HepG2 (cell line): ENCODE measurements around the gene FAM20C. TPM values are rescaled to one million over a fixed set of nuclear protein-coding genes. Genes with fewer than 3 reads are reported as not detected.

ENCODE experiments used
- ATAC-seq: fragments of 200-7000 bp; cut with Tn5 transposase; 3 replicates; pipeline ENCODE4 v1.9.1; 2020; ENCODE audit warnings: mild to moderate bottlenecking, moderate library complexity
- BruUV-seq: library from RNA; stranded (reverse); fragments of 400-500 nt; replicated peaks from 2 replicates; lab custom pipeline; 2021; lab: Mats Ljungman, UMichigan
- CTCF ChIA-PET: fragments of 300-600 bp; formaldehyde crosslinking; extraction: SDS; loops from one replicate; lab custom pipeline; 2021; ENCODE audit warnings: low total read pairs, inconsistent platforms, low intra/inter-chr PET ratio; lab: Yijun Ruan, JAX
- POLR2A ChIA-PET: fragments of 350-600 bp; sonication (Branson Sonifier 250); formaldehyde crosslinking; loops from one replicate; lab custom pipeline; 2020; ENCODE audit warnings: antibody characterized with exemption, inconsistent platforms; lab: Yijun Ruan, JAX
- DNase-seq: peaks from one replicate; pipeline ENCODE4 v3.0.0-alpha.2; 2015; ENCODE audit warnings: low spot score
- FAIRE-seq: peaks from 3 replicates; lab custom pipeline; 2011; peaks lifted over from hg19 to GRCh38; lab: Jason Lieb, UNC
- H2AFZ ChIP-seq: one replicate; pipeline ENCODE4 v1.6.1; 2011; ENCODE audit warnings: low read length, inconsistent platforms
- H3K27ac ChIP-seq: fragments of 300-600 bp; 3 replicates; pipeline ENCODE4 v1.8.0; 2011; ENCODE audit warnings: mixed run types, mild to moderate bottlenecking, mixed read lengths, low read length, inconsistent platforms; ENCODE audit not compliant: insufficient read depth; ENCODE audit errors: extremely low read length
- H3K27me3 ChIP-seq, 2 experiments: fragments of 200-600 bp in 1 of 2; 2 replicates in 1 of 2; 3 replicates in 1 of 2; pipeline versions ENCODE4 v1.6.0 to v1.8.0; 2011; ENCODE audit warnings: low read length in 2 of 2, mild to moderate bottlenecking in 2 of 2, moderate library complexity in 2 of 2, inconsistent platforms in 1 of 2; ENCODE audit not compliant: insufficient read depth in 2 of 2, control insufficient read depth in 1 of 2
- H3K36me3 ChIP-seq, 2 experiments: fragments of 200-600 bp in 1 of 2; replicated peaks in 1 of 2; 2 replicates in 1 of 2; 3 replicates in 1 of 2; pipeline versions ENCODE4 v1.5.1 to v1.8.0; 2011; ENCODE audit warnings: low read length in 2 of 2, inconsistent platforms in 1 of 2; ENCODE audit not compliant: insufficient read depth in 2 of 2, control insufficient read depth in 1 of 2
- H3K4me1 ChIP-seq: 2 replicates; pipeline ENCODE4 v1.5.1; 2012; ENCODE audit warnings: low read length, inconsistent platforms; ENCODE audit not compliant: insufficient read depth
- H3K4me2 ChIP-seq: 2 replicates; pipeline ENCODE4 v1.6.0; 2011; ENCODE audit warnings: low read depth, low read length, inconsistent platforms
- H3K4me3 ChIP-seq, 3 experiments: fragments of 200-600 bp in 1 of 3; sonication (generic), shearing (Covaris generic) in 1 of 3; replicated peaks in 1 of 3; 2 replicates each; pipeline ENCODE4 v1.5.1; 2011 to 2016; ENCODE audit warnings: low read length in 3 of 3, inconsistent platforms in 2 of 3, low read depth in 2 of 3, mild to moderate bottlenecking in 2 of 3, control low read depth in 1 of 3, mixed read lengths in 1 of 3; ENCODE audit not compliant: insufficient read depth in 1 of 3
- H3K79me2 ChIP-seq: one replicate; pipeline ENCODE4 v1.6.1; 2011; ENCODE audit warnings: low read length, inconsistent platforms; ENCODE audit not compliant: insufficient read depth
- H3K9ac ChIP-seq: 2 replicates; pipeline ENCODE4 v1.6.0; 2011; ENCODE audit warnings: mild to moderate bottlenecking, low read depth, low read length, inconsistent platforms; ENCODE audit not compliant: insufficient read depth
- H3K9me3 ChIP-seq: 2 replicates; pipeline ENCODE4 v1.5.1; 2012; ENCODE audit warnings: mild to moderate bottlenecking, low read length
- H4K20me1 ChIP-seq: 2 replicates; pipeline ENCODE4 v1.6.0; 2011; ENCODE audit warnings: inconsistent platforms, mild to moderate bottlenecking, low read length, moderate library complexity; ENCODE audit not compliant: insufficient read depth
- AGO2 ChIP-seq: fragments of 200-400 bp; formaldehyde crosslinking; optimal IDR thresholded peaks from 2 replicates; pipeline ENCODE3; 2017; ENCODE audit warnings: mild to moderate bottlenecking, low read depth, low read length, moderate library complexity
- NFKBIZ ChIP-seq: IDR thresholded peaks from 2 replicates; pipeline ENCODE4 v1.6.1; 2018; ENCODE audit warnings: missing genetic modification reagents, missing compliant biosample characterization
- REL ChIP-seq: sonication (generic); formaldehyde crosslinking; conservative IDR thresholded peaks from 2 replicates; pipeline ENCODE4 v1.8.0; 2022; ENCODE audit warnings: mild to moderate bottlenecking, missing genetic modification reagents, moderate library complexity
- TFAP4 ChIP-seq: sonication (generic); IDR thresholded peaks from 2 replicates; pipeline ENCODE4 v1.6.1; 2016; ENCODE audit warnings: low read depth, borderline replicate concordance
- THAP9 ChIP-seq: sonication (generic); formaldehyde crosslinking; IDR thresholded peaks from 2 replicates; pipeline ENCODE4; 2020; ENCODE audit warnings: missing genetic modification reagents, mild to moderate bottlenecking, borderline replicate concordance
- ZBTB42 ChIP-seq: sonication (generic); formaldehyde crosslinking; IDR thresholded peaks from 2 replicates; pipeline ENCODE4 v1.5.0; 2020; ENCODE audit warnings: mild to moderate bottlenecking, missing genetic modification reagents
- ZNF768 ChIP-seq: sonication (generic); formaldehyde crosslinking; IDR thresholded peaks from 2 replicates; pipeline ENCODE4 v1.4.0; 2020; ENCODE audit warnings: missing genetic modification reagents
- ZNF816 ChIP-seq: sonication (generic); formaldehyde crosslinking; IDR thresholded peaks from 2 replicates; pipeline ENCODE4 v1.8.0; 2022; ENCODE audit warnings: missing genetic modification reagents, mild to moderate bottlenecking, borderline replicate concordance
- WGBS: methylation state at CpG from one replicate; pipeline ENCODE4 v1.1.6; 2017; ENCODE audit warnings: low lambda C conversion rate; 5-methylcytosine and 5-hydroxymethylcytosine counted together
- in situ Hi-C: cut with HindIII; loops from 2 replicates; pipeline ENCODE4 v1.10.0; 2017; ENCODE audit warnings: low pct_unique_long_range_greater_than_20kb; ENCODE audit not compliant: extremely low pct_ligation_motif_present
- intact Hi-C: fragments of 100-400 bp; cut with micrococcal nuclease; formaldehyde crosslinking; loops from one replicate; pipeline ENCODE4 v1.10.0; 2022; ENCODE audit not compliant: unreplicated experiment
- polyA plus RNA-seq, 8 experiments: library from polyadenylated mRNA; depleted of rRNA in 3 of 8; stranded (reverse) in 7 of 8; unstranded in 1 of 8; fragments of >200 nt; fragmentation: Illumina TruSeq in 4 of 8; extraction: Trizol in 4 of 8; gene quantifications; 2 replicates each; pipeline versions ENCODE4 v1.2.1 to v1.2.3, GENCODE V29; 2011 to 2016; ENCODE audit warnings: low read depth in 4 of 8, missing spikeins in 1 of 8, mixed read lengths in 1 of 8; ENCODE audit not compliant: insufficient read depth in 1 of 8
- total RNA-seq, 5 experiments: library from RNA; depleted of rRNA; stranded (reverse); fragments of >200 nt; fragmentation: Illumina TruSeq; extraction: Trizol; gene quantifications; 2 replicates each; pipeline ENCODE4 v1.2.3, GENCODE V29; 2016; ENCODE audit warnings: low read depth in 1 of 5

The FAM20C gene
- total and polyA plus RNA-seq, 2 of the 13 experiments (the other 11 are each of a cell fraction or from before 2014, with no cell fraction given) = 11.9 to 19.9 TPM

- H4K20me1 ChIP-seq = no peaks in the 10 kb centered on the region
- no peak for DNase-seq
- TF ChIP-seq ZNF768 (CRISPR knock-in tag) = peak; percentile 41; the same call in 1 of the 2 replicates
- peak; percentile 66 for TF ChIP-seq AGO2
- no peak for TF ChIP-seq TFAP4
- TF ChIP-seq, all 625 proteins: peak for 2
- Histone ChIP-seq H3K27me3 (no peaks in the 10 kb centered on the region), H3K9me3 (0 out of 2 replicates have a peak, but pooled peaks cover 11% of the 10 kb centered on the region), H3K36me3 (peaks cover 10 to 49% of the 10 kb centered on the region in 2 experiments; a peak in 4 of 5 replicates), H3K27ac (no peak overlapping the region), H3K9ac (no peak overlapping the region), H3K79me2 (no peaks in the 10 kb centered on the region), H3K4me3 (no peak overlapping the region), H2AFZ (no peak overlapping the region), H3K4me1 (no peaks in the 10 kb centered on the region), H3K4me2 (no peak overlapping the region)
- intact Hi-C loops = no loop called here
- ATAC-seq (no peak), FAIRE-seq (no peak)
- CTCF ChIA-PET = no interaction called here
- no TSS peak for BruUV-seq
- POLR2A ChIA-PET = no interaction called here
- in situ Hi-C loops = no loop called here
- 96% methylated on average over 32 of the region's 41 CpGs for WGBS
Measured at GRCh38 chr7:253581-254336, 61.4 kb downstream of the FAM20C start.

GRCh38 chr7:254337-255037 is 62.1 kb downstream of the FAM20C start:
- H3K27me3 ChIP-seq = no peaks in the 10 kb centered on the region
- H3K4me3 ChIP-seq = no peak overlapping the region
- no peak overlapping the region for H3K4me2 ChIP-seq
- H3K4me1 ChIP-seq = no peaks in the 10 kb centered on the region
- BruUV-seq = no TSS peak
- DNase-seq (no peak), ATAC-seq (no peak)
- H3K27ac ChIP-seq = no peak overlapping the region
- H2AFZ ChIP-seq = no peak overlapping the region
- ChIA-PET CTCF (no interaction called here), POLR2A (no interaction called here)
- in situ Hi-C loops = no loop called here
- TF ChIP-seq REL (CRISPR knock-in tag) (no peak), AGO2 (peak; percentile 2), THAP9 (CRISPR knock-in tag) (no peak), ZBTB42 (CRISPR knock-in tag) (no peak), ZNF816 (CRISPR knock-in tag) (no peak), NFKBIZ (CRISPR knock-in tag) (no peak)
- TF ChIP-seq, all 625 proteins: peak for 1
- Histone ChIP-seq H3K9me3 (0 out of 2 replicates have a peak, but pooled peaks cover 11% of the 10 kb centered on the region), H4K20me1 (no peaks in the 10 kb centered on the region), H3K9ac (no peak overlapping the region), H3K36me3 (peaks cover 9 to 41% of the 10 kb centered on the region in 2 experiments; a peak in 3 of 5 replicates), H3K79me2 (no peaks in the 10 kb centered on the region)
- no peak for FAIRE-seq
- intact Hi-C loops = no loop called here
- 97% methylated on average over 31 of the region's 31 CpGs for WGBS
